HG03045 (cell line): ENCODE data around the gene CYLD.

Source experiments
- ATAC-seq: cut with Tn5 transposase; IDR thresholded peaks from one replicate; pipeline ENCODE4 v1.9.1; 2021; ENCODE audit warnings: mild to moderate bottlenecking, moderate library complexity; ENCODE audit not compliant: unreplicated experiment

Gene CYLD

DNA sequence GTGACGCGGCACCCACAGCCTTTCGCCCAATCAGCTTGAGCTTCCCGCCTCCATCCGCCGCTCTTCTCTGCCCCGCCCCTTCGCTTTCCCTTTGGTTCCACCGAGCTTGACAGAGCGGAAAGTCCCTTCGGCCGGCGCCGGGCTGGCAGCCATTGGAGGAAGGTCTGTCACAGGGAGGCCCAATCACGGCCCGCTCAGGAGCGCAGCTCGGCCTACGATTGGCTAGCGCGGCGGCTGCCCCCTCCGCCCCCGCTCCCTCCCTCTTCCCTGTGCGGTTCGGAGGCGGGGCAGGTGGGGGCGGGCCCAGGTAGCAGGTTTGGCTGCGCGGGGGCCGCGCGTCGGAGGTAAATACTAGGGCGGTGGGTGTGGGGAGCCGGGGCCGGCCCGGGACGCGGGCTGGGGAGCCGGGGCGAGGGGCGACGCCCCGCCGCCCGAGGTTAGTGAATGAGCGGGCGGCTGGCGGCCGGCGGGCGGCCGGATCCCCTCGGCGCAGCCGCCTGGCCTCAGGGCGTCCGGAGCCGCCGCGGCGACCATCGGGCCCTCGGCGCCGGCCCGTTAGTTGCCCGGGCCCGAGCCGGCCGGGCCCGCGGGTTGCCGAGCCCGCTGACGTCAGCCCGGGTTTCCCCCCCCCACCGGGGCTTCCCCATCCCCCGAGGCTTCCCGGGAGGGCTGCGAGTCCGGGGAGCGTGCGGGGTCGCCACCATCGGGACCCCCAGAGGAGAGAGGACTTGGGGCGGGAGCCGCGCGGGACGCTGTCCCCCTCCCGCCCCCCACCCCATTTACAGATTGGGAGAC, at the start of gene CYLD:
CYLD (plus strand) TSS at position 306 of the 795 bp plus-strand sequence. CDS start 7,613 bp downstream, outside the sequence.
- peak; percentile 93 for ATAC-seq

DNA sequence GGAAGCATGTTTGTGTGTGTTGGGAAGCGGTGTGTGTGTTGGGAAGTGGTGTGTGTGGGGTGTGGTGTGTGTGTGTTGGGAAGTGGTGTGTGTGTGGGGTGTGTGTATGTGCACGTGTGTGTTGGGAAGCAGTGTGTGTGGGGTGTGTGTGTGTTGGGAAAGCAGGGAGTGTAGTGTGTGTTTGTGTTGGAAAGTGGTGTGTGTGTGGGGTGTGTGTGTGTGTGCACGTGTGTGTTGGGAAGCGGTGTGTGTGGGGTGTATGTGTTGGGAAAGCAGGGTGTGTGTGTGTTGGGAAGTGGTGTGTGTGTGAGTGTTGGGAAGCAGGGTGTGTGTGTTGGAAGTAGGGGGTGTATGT, 49.3 kb upstream of the CYLD start:
- ATAC-seq: no peak

DNA sequence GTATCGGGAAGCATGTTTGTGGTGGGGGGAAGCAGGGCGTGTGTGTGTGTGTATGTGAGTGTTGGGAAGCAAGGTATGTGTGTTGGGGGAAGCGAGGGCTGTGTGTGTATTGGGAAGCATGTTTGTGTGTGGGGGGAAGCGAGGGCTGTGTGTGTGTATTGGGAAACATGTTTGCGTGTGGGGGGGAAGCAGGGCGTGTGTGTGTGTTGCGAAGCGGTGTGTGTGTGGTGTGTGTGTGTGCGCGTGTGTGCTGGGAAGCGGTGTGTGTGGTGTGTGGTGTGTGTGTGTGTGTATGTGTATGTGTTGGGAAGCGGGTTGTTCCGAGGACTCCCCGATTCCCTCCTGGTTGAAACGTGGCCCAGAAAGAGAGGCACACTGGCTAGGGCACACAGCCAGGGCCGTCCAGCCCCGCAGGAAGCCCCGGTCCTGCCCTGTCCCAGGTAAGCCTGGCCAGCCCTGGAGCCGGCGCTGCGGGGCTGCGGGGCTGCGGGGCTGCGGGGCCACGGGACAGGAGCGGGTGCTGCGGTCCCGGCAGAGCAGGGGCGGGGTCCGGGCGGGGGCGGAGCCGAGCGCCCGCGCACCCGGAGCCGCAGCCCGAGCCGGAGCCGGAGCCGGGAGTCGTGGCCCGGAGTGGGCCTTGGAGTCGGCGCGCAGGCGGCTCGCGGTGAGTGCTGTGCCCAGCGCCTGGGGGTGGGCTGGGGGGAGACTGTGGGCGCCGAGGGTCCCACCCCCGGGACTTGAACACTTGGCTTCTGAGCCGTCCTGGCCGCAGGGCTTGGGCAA, 48.7 kb upstream of the CYLD start, which contains the start of gene NOD2:
NOD2 (plus strand) TSS at position 608 of the 783 bp plus-strand sequence. CDS start 5,890 bp downstream, outside the sequence.
- no peak for ATAC-seq

DNA sequence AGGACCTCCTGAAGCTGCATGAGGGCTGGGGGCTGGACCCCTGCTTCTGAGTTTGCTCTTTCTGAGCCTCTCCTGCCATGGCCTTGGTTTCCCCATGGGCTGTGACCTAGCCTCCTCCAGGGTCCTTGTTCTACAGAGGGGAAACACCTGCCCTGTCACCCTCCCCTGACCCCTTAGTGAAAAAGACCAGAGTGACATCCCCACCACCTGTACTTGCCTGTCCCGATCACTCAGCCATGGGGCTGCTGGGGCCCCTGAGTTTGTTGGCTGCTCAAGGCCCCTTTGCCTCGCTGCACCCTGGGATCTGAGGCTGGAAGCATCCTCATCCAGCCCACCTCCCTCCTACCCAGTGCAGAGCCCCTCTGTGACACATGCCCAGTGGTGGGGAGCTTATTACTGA, 47.7 kb upstream of the CYLD start:
- no peak for ATAC-seq

DNA sequence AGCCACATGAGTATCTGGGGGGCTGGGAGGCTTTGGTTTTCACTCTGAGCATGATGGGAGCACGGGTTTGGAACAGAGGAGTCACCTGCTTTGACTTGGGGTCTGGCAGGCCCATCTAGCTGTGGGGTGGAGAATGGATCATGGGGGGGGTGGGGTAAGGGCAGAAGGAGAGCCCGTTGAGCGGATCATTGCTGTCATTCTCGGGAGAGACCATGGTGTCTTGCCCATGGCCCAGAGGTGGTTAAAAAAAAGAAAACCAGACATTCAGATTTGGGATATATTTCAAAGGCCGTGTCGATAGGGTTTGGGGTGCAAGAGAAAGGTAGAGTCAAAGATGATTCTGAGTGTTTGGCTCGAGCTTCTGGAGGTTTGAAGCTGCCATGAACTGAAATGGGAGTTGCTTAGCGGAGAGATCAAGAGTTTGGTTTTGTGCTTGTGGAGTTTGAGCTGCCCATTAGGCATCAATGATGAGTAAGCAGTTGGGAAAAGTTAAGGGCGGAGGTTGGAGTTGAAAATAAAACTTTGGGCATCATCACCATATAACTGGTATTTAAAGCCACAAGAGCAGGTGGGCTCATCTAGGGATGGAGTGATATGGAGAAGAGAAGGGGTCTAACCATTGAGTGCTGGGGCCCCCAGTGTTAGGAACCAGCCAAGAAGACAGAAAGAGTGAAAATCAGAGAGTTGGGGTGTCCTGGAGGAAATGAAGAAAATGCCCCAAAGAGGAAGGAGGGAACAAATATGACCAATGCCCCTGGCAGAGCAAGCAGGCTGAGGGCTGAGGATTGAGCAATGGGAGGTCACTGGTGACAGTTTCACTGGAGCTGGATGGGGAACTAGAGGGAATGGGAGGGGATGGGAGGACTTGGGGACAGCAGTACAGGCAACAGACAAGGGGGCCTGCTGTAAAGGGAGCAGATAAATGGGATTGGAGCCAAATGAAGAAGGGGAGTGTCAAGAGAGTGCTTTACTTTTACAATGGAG, 46.6 kb upstream of the CYLD start:
- no peak for ATAC-seq

DNA sequence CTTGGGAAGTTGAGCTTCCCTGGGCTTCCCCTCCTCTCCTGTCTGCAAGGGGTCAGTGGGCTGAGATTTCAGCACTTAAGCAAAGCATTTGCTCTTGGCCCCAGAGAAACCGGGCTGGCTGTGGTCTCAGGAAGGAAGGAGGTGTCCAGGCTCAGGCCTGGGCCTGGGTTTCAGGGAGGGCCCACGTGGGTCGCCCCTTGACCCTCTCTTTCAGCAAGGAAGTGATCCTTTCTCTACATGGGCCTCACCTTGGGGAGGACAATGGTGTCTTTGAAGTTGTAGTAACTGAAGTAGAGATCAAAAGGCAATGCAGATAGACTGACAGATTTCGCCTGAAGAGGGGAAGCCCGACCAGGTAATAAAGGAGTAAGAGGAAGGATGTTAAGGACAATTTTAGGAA, 45.8 kb upstream of the CYLD start:
- ATAC-seq: no peak

DNA sequence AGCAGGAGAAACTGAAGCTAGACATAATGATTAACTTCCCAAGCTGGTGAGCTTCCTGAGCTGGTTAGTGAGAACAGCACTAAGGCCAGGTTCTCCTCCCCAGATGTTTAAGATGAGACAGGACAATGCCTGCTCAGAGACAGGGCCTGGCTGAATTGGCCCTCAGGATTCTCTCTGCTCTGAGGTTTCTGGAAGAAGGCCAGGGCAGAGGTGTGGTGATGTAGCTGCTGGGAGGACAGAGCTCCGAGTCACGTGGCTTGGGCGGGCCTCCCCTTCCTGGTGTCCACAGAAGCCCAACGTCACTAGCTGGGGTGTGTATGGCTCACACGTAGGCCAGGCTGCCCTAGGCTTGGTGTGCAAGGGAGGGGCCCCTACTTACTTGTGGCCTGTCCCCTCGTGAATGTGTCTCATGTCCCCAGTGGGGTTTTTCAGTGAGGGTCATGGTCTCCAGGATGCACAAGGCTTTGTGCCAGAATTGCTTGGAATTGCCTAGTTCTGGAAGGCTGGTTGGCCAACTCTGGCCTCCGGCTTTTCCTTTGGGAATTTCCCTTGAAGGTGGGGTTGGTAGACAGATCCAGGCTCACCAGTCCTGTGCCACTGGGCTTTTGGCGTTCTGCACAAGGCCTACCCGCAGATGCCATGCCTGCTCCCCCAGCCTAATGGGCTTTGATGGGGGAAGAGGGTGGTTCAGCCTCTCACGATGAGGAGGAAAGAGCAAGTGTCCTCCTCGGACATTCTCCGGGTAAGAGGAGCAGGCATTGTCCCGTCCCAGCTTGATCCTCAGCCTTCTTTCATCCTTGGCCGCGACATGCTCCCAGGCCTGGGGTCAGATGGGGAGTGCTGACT, 45.1 kb upstream of the CYLD start:
- peak; percentile 61 for ATAC-seq

DNA sequence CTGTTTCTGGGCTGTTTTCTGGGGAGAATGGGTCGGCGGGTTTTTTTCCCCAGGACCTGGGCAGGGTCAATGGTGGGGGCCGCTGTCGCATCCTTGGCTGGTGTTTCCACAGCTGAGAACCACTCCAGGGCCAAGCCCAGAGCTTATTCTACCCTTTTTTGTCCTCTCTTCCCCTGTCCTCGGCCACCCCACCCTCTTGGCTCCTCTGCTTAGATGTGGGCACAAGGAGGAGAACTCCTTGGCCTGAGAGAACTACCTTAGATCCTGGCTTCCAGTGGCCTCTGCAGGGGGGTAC, 44.5 kb upstream of the CYLD start:
- ATAC-seq: no peak

DNA sequence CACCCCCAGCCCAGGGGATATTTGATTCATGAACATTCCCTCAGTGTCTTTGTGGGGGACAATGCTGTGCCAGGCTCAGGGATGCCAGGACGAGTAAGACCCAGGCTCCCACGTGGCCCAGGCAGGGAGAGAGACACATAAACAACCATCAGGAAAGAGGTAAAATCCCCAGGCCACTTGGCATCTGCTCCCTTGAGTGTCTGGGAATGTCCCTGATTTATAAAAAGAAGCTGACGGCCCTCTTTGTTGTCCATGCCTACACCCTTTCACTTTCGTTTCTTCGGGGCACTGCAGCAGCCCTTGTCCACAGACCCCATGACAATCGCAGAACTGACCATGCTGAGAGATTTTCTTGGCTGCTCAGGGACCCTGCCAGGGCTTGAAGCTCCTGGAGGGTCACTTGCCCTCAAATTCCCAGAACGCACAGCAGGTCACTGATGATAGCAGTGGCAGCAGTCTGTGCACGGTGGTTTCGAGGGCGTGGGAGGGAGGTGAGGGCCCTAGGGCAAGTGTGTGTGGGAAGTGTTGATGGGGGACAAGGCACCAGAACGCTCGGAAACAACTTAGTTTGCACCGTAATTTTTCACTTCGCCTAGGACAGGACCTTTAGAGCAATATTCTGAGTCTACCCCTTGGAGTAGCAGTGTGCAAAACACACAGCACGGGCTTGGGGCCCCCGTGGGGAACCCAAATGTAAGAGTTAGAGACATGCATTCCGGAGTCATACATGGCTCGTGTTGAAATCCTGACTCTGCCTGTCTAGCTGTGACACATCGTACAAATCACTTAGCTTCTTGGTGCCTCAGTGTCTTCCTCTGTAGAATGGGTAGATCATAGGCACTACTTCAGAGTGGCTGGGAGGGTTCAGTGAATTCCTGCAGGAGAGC, 43.8 kb upstream of the CYLD start:
- ATAC-seq: peak; percentile 41

DNA sequence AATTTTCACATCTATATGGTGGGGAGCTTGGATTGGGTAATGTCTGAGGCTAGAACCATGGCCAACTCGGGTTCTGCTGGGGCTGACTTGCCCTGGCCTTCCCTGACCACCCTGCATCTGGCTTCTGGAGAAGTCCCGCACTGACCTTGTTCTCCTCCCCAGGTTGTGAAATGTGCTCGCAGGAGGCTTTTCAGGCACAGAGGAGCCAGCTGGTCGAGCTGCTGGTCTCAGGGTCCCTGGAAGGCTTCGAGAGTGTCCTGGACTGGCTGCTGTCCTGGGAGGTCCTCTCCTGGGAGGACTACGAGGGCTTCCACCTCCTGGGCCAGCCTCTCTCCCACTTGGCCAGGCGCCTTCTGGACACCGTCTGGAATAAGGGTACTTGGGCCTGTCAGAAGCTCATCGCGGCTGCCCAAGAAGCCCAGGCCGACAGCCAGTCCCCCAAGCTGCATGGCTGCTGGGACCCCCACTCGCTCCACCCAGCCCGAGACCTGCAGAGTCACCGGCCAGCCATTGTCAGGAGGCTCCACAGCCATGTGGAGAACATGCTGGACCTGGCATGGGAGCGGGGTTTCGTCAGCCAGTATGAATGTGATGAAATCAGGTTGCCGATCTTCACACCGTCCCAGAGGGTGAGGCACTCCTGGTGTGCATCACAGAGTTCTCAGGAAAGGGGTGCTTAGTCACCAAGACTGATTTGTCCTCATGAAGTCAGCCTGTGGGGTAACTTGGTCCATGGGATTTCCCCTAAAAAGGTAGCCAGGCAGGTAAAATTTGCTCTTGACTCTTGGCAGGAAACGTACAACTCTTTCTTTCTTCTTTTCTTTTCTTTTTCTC, 42.3 kb upstream of the CYLD start:
- no peak for ATAC-seq

DNA sequence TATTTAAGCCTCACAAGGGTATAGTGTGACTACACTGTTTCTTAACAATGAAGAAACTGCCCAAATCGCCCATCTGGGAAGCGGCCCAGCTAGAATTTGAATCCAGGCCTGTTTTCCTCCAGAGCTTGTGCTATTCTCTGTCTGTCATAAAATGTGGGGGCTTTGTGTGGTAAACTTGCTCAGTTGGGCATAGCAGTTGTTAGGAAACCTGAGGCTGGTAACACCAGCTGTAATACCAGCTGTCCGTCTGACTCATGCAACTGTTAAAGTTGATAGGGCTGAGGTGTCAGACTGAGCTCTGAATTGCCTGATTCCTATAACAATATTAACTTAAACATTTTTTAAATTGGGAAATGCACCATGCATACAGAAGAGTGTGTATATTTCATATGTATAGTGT, 39.2 kb upstream of the CYLD start:
- no peak for ATAC-seq

DNA sequence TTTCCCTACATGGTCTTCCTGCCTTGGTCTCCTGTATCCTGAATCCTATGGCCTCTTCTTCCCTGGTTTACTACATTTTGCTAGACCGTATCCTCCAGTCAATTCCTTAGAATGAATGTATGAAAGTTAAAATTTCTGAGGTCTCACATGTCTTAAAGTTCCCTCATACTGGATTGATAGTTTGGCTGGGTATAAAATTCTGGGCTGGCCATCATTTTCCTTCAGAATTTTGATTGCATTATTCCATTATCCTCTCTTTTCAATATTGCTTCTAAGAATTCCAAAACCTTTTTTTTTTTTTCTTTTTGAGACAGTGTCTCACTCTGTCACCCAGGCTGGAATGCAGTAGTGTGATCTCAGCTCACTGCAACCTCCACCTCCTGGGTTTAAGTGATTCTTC, 37.6 kb upstream of the CYLD start:
- ATAC-seq: no peak

DNA sequence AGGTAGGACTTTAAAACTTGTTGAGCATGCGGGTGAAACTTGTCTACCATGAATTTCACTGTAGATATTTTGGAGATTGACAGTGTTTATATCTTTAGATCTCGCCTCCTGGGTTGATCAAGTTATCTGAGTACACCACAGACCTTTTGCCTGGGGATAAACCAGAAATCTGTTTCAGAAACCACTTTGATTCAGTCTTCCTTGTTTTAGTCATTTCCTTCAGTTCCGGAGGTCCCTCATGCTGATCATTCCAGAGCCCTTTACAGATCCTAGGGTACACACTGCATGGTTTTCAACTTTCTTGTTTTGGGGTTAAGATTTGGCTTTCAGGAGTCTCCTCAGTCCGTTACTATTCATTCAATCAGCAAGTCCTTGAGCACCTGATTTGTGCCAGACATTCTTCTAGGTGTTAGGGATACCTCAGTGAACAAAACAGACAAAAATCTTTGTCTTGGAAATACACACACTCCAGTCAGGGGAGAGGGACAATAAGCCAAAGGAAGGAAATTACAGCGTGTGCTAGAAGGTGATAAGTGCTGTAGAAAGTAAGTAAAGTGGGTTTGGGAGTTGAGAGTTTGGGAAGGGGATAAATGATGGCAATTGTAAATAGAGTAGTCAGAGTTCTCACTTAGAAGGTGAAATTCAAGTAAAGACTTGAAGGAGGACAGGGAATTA, 36.3 kb upstream of the CYLD start:
- no peak for ATAC-seq

DNA sequence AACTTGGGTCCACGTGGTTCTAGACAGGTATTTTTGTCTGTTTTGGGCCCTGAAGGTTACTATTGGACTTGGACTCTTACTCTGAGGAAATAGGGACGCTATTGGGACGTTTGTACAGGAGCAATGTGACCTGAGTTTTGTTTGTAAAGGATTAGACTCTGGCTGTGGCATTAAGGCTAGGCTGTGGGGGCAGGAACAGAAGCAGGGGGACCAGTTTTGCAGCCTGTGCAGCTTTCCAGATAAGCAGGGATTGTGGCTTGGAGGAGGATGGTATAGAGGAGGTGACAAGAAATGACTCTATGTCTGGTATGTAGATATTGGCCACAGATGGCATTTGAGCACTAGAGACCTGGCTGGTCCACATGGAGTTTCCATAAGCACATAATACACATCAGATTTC, 35.6 kb upstream of the CYLD start:
- ATAC-seq: no peak

DNA sequence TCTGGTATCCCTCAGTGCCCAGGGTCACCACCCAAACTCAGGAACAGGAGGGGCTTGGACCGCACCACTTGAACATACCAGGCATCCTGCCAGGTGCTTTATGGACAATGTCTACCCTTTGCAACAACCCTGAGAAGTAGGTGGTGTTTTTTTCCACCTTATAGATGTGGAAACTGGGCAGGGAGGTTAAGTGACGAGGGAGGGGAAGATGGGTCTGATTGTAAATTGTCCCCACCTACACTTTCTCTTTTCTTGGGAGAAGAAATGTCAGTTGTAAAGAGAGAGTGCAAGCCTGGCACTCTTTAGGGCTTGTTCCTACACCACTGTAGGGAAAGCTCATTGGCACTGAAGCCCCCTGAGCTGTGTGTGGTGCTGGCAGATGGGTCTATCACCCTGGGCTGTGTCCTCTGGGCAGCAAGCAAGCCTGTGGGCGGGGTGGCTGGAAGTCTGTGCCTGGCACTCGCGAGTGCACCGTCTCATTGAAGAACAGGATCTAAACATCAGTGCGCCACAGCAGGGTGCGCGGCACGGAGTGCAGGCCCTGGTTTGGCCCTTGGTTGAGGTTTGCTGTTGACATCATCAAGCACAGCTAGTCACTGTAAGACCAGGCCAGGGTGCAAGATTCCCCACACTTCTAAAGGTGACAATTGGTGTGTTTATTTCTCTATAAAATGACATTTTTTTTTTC, 33.4 kb upstream of the CYLD start:
- ATAC-seq: no peak

DNA sequence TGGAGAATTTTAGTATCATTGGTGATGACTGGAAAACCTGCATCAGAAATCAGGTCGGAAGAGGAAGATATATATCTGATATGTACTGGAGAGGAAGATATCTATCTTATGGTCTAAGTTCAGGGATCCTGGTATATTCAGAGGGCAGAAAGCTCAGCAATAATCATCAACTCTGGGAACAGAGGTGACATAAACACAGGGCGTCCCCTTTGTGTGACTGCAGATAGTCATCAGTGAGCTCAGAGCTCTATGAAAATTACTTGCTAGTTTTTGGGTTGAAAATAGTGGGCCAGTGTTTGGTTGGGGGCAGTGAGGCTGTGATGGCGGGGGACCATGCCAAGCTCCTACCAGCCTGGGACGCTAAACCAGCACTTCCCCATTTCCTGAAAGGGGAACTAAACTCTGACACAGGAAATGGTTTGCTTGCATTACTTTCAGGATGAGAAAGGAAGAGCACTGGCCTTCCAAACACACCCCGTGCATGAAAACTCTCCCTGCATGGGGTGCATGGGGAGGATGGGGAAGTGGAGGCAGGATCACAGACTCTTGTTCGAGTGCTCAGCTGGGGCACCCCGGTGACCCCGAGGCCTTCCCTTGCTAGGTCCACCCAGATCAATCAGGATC, 32.7 kb upstream of the CYLD start:
- no peak for ATAC-seq

DNA sequence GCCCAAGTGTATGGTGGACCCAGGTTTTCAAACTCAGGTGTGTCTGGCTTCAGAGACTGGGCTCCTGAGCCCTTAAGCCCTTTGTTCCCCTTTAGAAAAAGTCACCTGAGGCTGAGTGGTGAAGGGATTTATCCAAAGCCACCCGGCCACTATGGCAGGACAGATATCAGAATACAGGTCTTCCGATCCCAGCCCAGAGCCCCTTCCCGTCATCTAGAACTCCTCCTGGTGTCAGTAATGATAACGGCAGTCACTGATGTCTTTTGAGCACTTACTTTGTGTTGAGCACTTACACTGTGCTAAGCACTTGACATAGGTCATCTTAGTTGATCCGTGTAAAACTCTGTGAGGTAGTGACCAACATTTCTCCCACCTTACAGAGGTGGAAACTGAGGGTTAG, 31.9 kb upstream of the CYLD start:
- no peak for ATAC-seq
